H1 (cell line): ENCODE data around the gene EGFL6. TPM values are rescaled to one million over a fixed set of nuclear protein-coding genes. Genes with fewer than 3 reads are reported as not detected.

Source experiments
- CTCF ChIA-PET: fragments of 300-600 bp; sonication (Branson Sonifier 250); formaldehyde crosslinking; loops from one replicate; lab custom pipeline; 2021; ENCODE audit not compliant: partially characterized antibody; lab: Charles Lee
- POLR2A ChIA-PET: fragments of 300-600 bp; sonication (Branson Sonifier 250); formaldehyde crosslinking; loops from one replicate; lab custom pipeline; 2021; ENCODE audit warnings: inconsistent platforms; ENCODE audit not compliant: partially characterized antibody; lab: Charles Lee
- DNase-seq, 2 experiments: peaks; one replicate each; pipeline versions ENCODE4 v3.0.0 to v3.0.0-alpha.2; 2010 to 2022; ENCODE audit warnings: low spot score in 2 of 2, low read depth in 1 of 2, mixed read lengths in 1 of 2
- FAIRE-seq: peaks from 2 replicates; lab custom pipeline; 2011; peaks lifted over from hg19 to GRCh38; lab: Jason Lieb, UNC
- H2AFZ ChIP-seq: 2 replicates; pipeline ENCODE4 v1.8.1; 2012; ENCODE audit warnings: low read length, inconsistent platforms
- H2AK5ac ChIP-seq: 2 replicates; pipeline ENCODE4 v1.6.1; 2013; ENCODE audit warnings: low read depth, low read length
- H2BK120ac ChIP-seq: replicated peaks from 2 replicates; pipeline ENCODE3; 2013; ENCODE audit warnings: low read depth, low read length, inconsistent platforms
- H2BK12ac ChIP-seq: 2 replicates; pipeline ENCODE4 v1.6.1; 2013; ENCODE audit warnings: low read depth, low read length
- H2BK15ac ChIP-seq: 2 replicates; pipeline ENCODE4 v1.6.1; 2013; ENCODE audit warnings: low read length
- H2BK20ac ChIP-seq: 2 replicates; pipeline ENCODE4 v1.6.1; 2013; ENCODE audit warnings: low read length
- H2BK5ac ChIP-seq: 2 replicates; pipeline ENCODE4 v1.6.1; 2013; ENCODE audit warnings: low read depth, low read length
- H3K14ac ChIP-seq: 2 replicates; pipeline ENCODE4 v1.6.1; 2013; ENCODE audit warnings: inconsistent platforms; ENCODE audit not compliant: insufficient read length
- H3K18ac ChIP-seq: 2 replicates; pipeline ENCODE4 v1.6.1; 2013; ENCODE audit warnings: low read length; ENCODE audit errors: extremely low read depth
- H3K23ac ChIP-seq: 2 replicates; pipeline ENCODE4 v1.6.1; 2013; ENCODE audit warnings: inconsistent platforms; ENCODE audit not compliant: insufficient read length
- H3K23me2 ChIP-seq: 2 replicates; pipeline ENCODE4 v1.6.1; 2013; ENCODE audit warnings: low read depth, low read length
- H3K27ac ChIP-seq: 2 replicates; pipeline ENCODE4 v1.6.1; 2011; ENCODE audit warnings: low read depth, low read length, inconsistent platforms
- H3K27me3 ChIP-seq, 4 experiments: replicated peaks in 1 of 4; 1 replicate in 1 of 4; 2 replicates in 3 of 4; pipeline versions ENCODE4 v1.6.1 to v1.8.1; 2011 to 2013; ENCODE audit warnings: low read length in 3 of 4, mild to moderate bottlenecking in 3 of 4, inconsistent platforms in 2 of 4, mixed read lengths in 2 of 4, moderate library complexity in 1 of 4; ENCODE audit not compliant: control insufficient read depth in 3 of 4, insufficient read depth in 3 of 4; ENCODE audit errors: extremely low read depth in 1 of 4
- H3K36me3 ChIP-seq, 4 experiments: 2 replicates each; pipeline versions ENCODE4 v1.6.1 to v1.8.1; 2011 to 2013; ENCODE audit warnings: mild to moderate bottlenecking in 4 of 4, low read length in 3 of 4, moderate library complexity in 2 of 4, control low read depth in 1 of 4, inconsistent platforms in 1 of 4; ENCODE audit not compliant: insufficient read depth in 4 of 4, control insufficient read depth in 2 of 4
- H3K4ac ChIP-seq: replicated peaks from 2 replicates; pipeline ENCODE3; 2013; ENCODE audit warnings: low read length, low read depth, mixed read lengths, inconsistent platforms; ENCODE audit not compliant: insufficient read length
- H3K4me1 ChIP-seq, 4 experiments: replicated peaks in 1 of 4; 1 replicate in 1 of 4; 2 replicates in 3 of 4; pipeline versions ENCODE4 v1.6.1 to v1.8.1; 2011 to 2013; ENCODE audit warnings: low read length in 3 of 4, inconsistent platforms in 2 of 4, mixed read lengths in 1 of 4; ENCODE audit not compliant: insufficient read depth in 4 of 4, control insufficient read depth in 3 of 4
- H3K4me2 ChIP-seq, 2 experiments: 2 replicates each; pipeline versions ENCODE4 v1.6.1 to v1.8.1; 2011 to 2013; ENCODE audit warnings: low read depth in 2 of 2, low read length in 2 of 2, control low read depth in 1 of 2, inconsistent platforms in 1 of 2, mild to moderate bottlenecking in 1 of 2; ENCODE audit not compliant: insufficient read depth in 1 of 2
- H3K4me3 ChIP-seq, 4 experiments: fragments of 200-600, 300-600 bp in 1 of 4; sonication (generic), shearing (Covaris generic), sonication (Bioruptor Twin) in 1 of 4; 2 replicates each; pipeline versions ENCODE4 v1.5.1 to v1.8.1; 2011 to 2016; ENCODE audit warnings: low read length in 4 of 4, low read depth in 3 of 4, control low read depth in 2 of 4, inconsistent platforms in 2 of 4, mild to moderate bottlenecking in 2 of 4, mixed read lengths in 1 of 4, moderate library complexity in 1 of 4; ENCODE audit not compliant: insufficient read depth in 2 of 4; ENCODE audit errors: extremely low read depth in 1 of 4
- H3K56ac ChIP-seq: replicated peaks from 2 replicates; pipeline ENCODE3; 2013; ENCODE audit warnings: low read depth, mild to moderate bottlenecking, mixed read lengths, low read length, inconsistent platforms; ENCODE audit not compliant: insufficient read length
- H3K79me1 ChIP-seq: 2 replicates; pipeline ENCODE4 v1.6.1; 2013; ENCODE audit warnings: low read depth, low read length, control low read depth
- H3K79me2 ChIP-seq, 2 experiments: 2 replicates each; pipeline versions ENCODE4 v1.6.1 to v1.8.1; 2012 to 2013; ENCODE audit warnings: low read length in 2 of 2, mild to moderate bottlenecking in 2 of 2, inconsistent platforms in 1 of 2; ENCODE audit not compliant: insufficient read depth in 2 of 2, control insufficient read depth in 1 of 2
- H3K9ac ChIP-seq, 4 experiments: replicated peaks in 1 of 4; 1 replicate in 1 of 4; 2 replicates in 3 of 4; pipeline versions ENCODE4 v1.6.1 to v1.8.1; 2011 to 2013; ENCODE audit warnings: low read depth in 3 of 4, low read length in 3 of 4, control low read depth in 2 of 4, mild to moderate bottlenecking in 2 of 4, moderate library complexity in 2 of 4, inconsistent platforms in 1 of 4; ENCODE audit errors: extremely low read depth in 1 of 4
- H3K9me3 ChIP-seq, 2 experiments: 2 replicates each; pipeline versions ENCODE4 v1.6.1 to v1.8.1; 2012 to 2013; ENCODE audit warnings: mild to moderate bottlenecking in 2 of 2, moderate library complexity in 2 of 2, control low read depth in 1 of 2, inconsistent platforms in 1 of 2, low read depth in 1 of 2, low read length in 1 of 2, mixed read lengths in 1 of 2; ENCODE audit not compliant: insufficient read depth in 2 of 2
- H4K20me1 ChIP-seq, 2 experiments: replicated peaks in 1 of 2; 2 replicates each; pipeline versions ENCODE3 to v1.8.1; 2011 to 2013; ENCODE audit warnings: inconsistent platforms in 2 of 2, low read length in 2 of 2, mild to moderate bottlenecking in 1 of 2; ENCODE audit not compliant: insufficient read depth in 2 of 2, control insufficient read depth in 1 of 2
- H4K5ac ChIP-seq: 2 replicates; pipeline ENCODE4 v1.6.1; 2013; ENCODE audit warnings: low read length, low read depth, mixed read lengths, inconsistent platforms; ENCODE audit not compliant: insufficient read length
- H4K8ac ChIP-seq: 2 replicates; pipeline ENCODE4 v1.8.0; 2013; ENCODE audit warnings: mild to moderate bottlenecking, moderate library complexity, low read length, inconsistent platforms; ENCODE audit not compliant: insufficient read depth; ENCODE audit errors: extremely low read depth
- H4K91ac ChIP-seq: replicated peaks from 2 replicates; pipeline ENCODE3; 2013; ENCODE audit warnings: low read length, mixed read lengths, inconsistent platforms; ENCODE audit not compliant: insufficient read length
- ASH2L ChIP-seq: fragments of 200-600, 300-600 bp; sonication (generic); IDR thresholded peaks from one replicate; pipeline ENCODE4 v1.7.1; 2017; ENCODE audit warnings: low read length
- BACH1 ChIP-seq: IDR thresholded peaks from 2 replicates; pipeline ENCODE4 v1.6.1; 2012; ENCODE audit warnings: low read length, improper control_type of control experiment
- BRCA1 ChIP-seq: IDR thresholded peaks from 2 replicates; pipeline ENCODE4 v1.6.1; 2012; ENCODE audit warnings: low read depth, low read length, improper control_type of control experiment
- CHD2 ChIP-seq: IDR thresholded peaks from 2 replicates; pipeline ENCODE4 v1.6.1; 2012; ENCODE audit warnings: low read length, improper control_type of control experiment
- EGR1 ChIP-seq: IDR thresholded peaks from 2 replicates; pipeline ENCODE4 v1.6.1; 2011; ENCODE audit warnings: low read depth, low read length, borderline replicate concordance
- KDM1A ChIP-seq: fragments of 200-600, 300-600 bp; sonication (generic); IDR thresholded peaks from 2 replicates; pipeline ENCODE4 v1.7.1; 2016; ENCODE audit warnings: mild to moderate bottlenecking, low read length, borderline replicate concordance
- PHF8 ChIP-seq: fragments of 200-600 bp; sonication (generic); conservative IDR thresholded peaks from 2 replicates; pipeline ENCODE4 v1.7.1; 2012; ENCODE audit warnings: low read depth, mild to moderate bottlenecking, inconsistent platforms, low read length, moderate library complexity
- POLR2AphosphoS5 ChIP-seq: IDR thresholded peaks from 2 replicates; pipeline ENCODE4 v1.6.1; 2011; ENCODE audit warnings: low read depth, low read length
- RBBP5 ChIP-seq: IDR thresholded peaks from 2 replicates; pipeline ENCODE4 v1.7.1; 2012; ENCODE audit warnings: low read depth, mild to moderate bottlenecking, inconsistent platforms, low read length, moderate library complexity, borderline replicate concordance
- SP1 ChIP-seq: IDR thresholded peaks from 2 replicates; pipeline ENCODE4 v1.6.1; 2011; ENCODE audit warnings: low read depth, low read length
- SP2 ChIP-seq: IDR thresholded peaks from 2 replicates; pipeline ENCODE4 v1.6.1; 2012; ENCODE audit warnings: mild to moderate bottlenecking, low read length, inconsistent platforms
- SUZ12 ChIP-seq: fragments of 200-600 bp; sonication (generic); IDR thresholded peaks from 2 replicates; pipeline ENCODE4 v1.6.1; 2012; ENCODE audit warnings: mild to moderate bottlenecking, inconsistent platforms, low read length, moderate library complexity, mixed read lengths
- YY1 ChIP-seq: IDR thresholded peaks from 2 replicates; pipeline ENCODE4 v1.6.1; 2011; ENCODE audit warnings: low read depth, mild to moderate bottlenecking, low read length
- WGBS, 2 experiments: shearing (Covaris generic) in 1 of 2; methylation state at CpG; one replicate each; pipeline versions ENCODE4 v1.1.6 to v1.1.7; 2013 to 2015; ENCODE audit warnings: low lambda C conversion rate in 2 of 2, mixed read lengths in 2 of 2, inconsistent platforms in 1 of 2, low coverage in 1 of 2, missing lambda C conversion rate in 1 of 2; ENCODE audit not compliant: insufficient replicate concordance in 2 of 2, insufficient coverage in 1 of 2, insufficient read length in 1 of 2; ENCODE audit errors: extremely low coverage in 1 of 2, missing lambda C conversion rate in 1 of 2; 5-methylcytosine and 5-hydroxymethylcytosine counted together
- polyA plus RNA-seq, 7 experiments: library from polyadenylated mRNA; depleted of rRNA in 3 of 7; stranded (reverse) in 5 of 7; unstranded in 2 of 7; fragments of >200 nt in 5 of 7; fragments of 200-250 nt in 2 of 7; gene quantifications; 1 replicate in 5 of 7; 2 replicates in 1 of 7; 4 replicates in 1 of 7; pipeline versions ENCODE4 v1.2.1 to v1.2.3, GENCODE V29; 2011 to 2013; ENCODE audit warnings: missing spikeins in 2 of 7, mixed read lengths in 2 of 7
- total RNA-seq: library from RNA; stranded (reverse); fragmentation: NEBNext Ultra II Directional; extraction: Animal tissue kit (Norgen Biotek cat#: 25700); gene quantifications from 2 replicates; pipeline ENCODE4 v1.2.1, GENCODE V29; 2021
- TF ChIP-seq, protein P1 (sequence below): IDR thresholded peaks from 2 replicates; pipeline ENCODE4 v1.6.1; 2012; ENCODE audit warnings: inconsistent platforms
- TF ChIP-seq, protein P2 (sequence below): IDR thresholded peaks from 2 replicates; pipeline ENCODE4 v1.6.1; 2011; ENCODE audit warnings: low read depth, mild to moderate bottlenecking, low read length; ENCODE audit not compliant: insufficient read depth

The EGFL6 gene
- total and polyA plus RNA-seq, 2 of the 8 experiments (the other 6 are each of a cell fraction or from before 2014, with no cell fraction given): 0.93 to 1.1 TPM

DNA sequence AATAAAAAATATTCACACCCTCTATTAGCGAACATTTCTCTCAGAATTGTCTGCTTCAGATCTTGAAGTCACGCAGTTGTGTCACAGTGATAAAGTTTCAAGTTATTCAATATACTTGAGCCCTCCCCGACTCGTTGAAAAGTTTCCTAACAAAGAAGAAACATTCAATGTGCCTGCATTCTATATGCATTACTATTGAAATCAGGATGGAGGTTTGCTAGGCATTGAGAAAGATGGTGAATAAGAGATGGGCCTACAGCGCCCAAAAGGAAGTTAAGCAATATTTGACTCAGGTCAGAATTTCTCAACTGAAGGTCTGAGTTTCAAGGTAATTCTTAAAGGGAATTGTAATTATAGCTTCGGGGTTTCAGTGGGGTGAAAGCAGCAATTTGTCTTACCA, 89.7 kb downstream of the EGFL6 start:
- ChIA-PET POLR2A (no interaction called here), CTCF (interaction anchor here (0.6 to 0.9 kb wide), 3 partner anchors 10 to 168 kb away, joined by 3 to 4 read pairs (median 4); partner anchors contain the start of genes OFD1 and TRAPPC2)
- no peak overlapping the region for H3K23ac ChIP-seq
- H3K79me1 ChIP-seq: no peaks in the 10 kb centered on the region
- no peak overlapping the region for H3K56ac ChIP-seq
- H3K27ac ChIP-seq: no peak overlapping the region
- H4K20me1 ChIP-seq: no peaks in the 10 kb centered on the region
- no peaks in the 10 kb centered on the region for H3K23me2 ChIP-seq
- H4K91ac ChIP-seq: no peak overlapping the region
- no peaks in the 10 kb centered on the region for H3K79me2 ChIP-seq
- H3K9ac ChIP-seq: no peak overlapping the region
- H3K9me3 ChIP-seq: no peaks in the 10 kb centered on the region
- H3K18ac ChIP-seq: no peak overlapping the region
- no peak overlapping the region for H2BK12ac ChIP-seq
- H3K14ac ChIP-seq: no peak overlapping the region
- H4K8ac ChIP-seq: no peak overlapping the region
- peak; percentile 88 for FAIRE-seq
- no peak overlapping the region for H2BK5ac ChIP-seq
- H3K4me1 ChIP-seq: no peaks in the 10 kb centered on the region; a peak in 1 of 7 replicates
- DNase-seq: no peak
- H3K4me2 ChIP-seq: peak overlapping the region in 1 of 2 experiments; percentile 13; a peak in 1 of 4 replicates
- H2AFZ ChIP-seq: no peak overlapping the region
- H3K27me3 ChIP-seq: no peaks in the 10 kb centered on the region
- WGBS, 2 experiments: 33% methylated on average over 6 of the region's 6 CpGs; no CpG with 5 or more reads in 1 of the 2 experiments
- H2AK5ac ChIP-seq: no peak overlapping the region
- H3K4ac ChIP-seq: no peak overlapping the region
- H2BK15ac ChIP-seq: no peak overlapping the region
- H2BK20ac ChIP-seq: no peak overlapping the region
- H4K5ac ChIP-seq: no peak overlapping the region
- H3K36me3 ChIP-seq: peaks cover 0 to 3% (median 0%) of the 10 kb centered on the region in 4 experiments; a peak in 4 of 8 replicates
- no peak overlapping the region for H3K4me3 ChIP-seq
- H2BK120ac ChIP-seq: no peak overlapping the region
- no peak for TF ChIP-seq BACH1
- TF ChIP-seq, protein P1, sequence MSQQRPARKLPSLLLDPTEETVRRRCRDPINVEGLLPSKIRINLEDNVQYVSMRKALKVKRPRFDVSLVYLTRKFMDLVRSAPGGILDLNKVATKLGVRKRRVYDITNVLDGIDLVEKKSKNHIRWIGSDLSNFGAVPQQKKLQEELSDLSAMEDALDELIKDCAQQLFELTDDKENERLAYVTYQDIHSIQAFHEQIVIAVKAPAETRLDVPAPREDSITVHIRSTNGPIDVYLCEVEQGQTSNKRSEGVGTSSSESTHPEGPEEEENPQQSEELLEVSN: no peak
- no peak for TF ChIP-seq SP2
- no peak for TF ChIP-seq CHD2
- TF ChIP-seq BRCA1: no peak
- TF ChIP-seq, protein P2, sequence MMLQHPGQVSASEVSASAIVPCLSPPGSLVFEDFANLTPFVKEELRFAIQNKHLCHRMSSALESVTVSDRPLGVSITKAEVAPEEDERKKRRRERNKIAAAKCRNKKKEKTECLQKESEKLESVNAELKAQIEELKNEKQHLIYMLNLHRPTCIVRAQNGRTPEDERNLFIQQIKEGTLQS: no peak
- no peak for TF ChIP-seq POLR2AphosphoS5
- TF ChIP-seq SP1: no peak
- TF ChIP-seq KDM1A: no peak
- no peak for TF ChIP-seq PHF8
- TF ChIP-seq YY1: no peak
- no peak for TF ChIP-seq RBBP5
- no peak for TF ChIP-seq SUZ12
- TF ChIP-seq ASH2L: no peak
- TF ChIP-seq EGR1: no peak
